Hematopoietic multipotent progenitor cell treated with erythropoietin and hydrocortisone succinate and interleukin-3 and kit ligand, for 8 days (in vitro differentiated cells): ENCODE results near the gene SLC7A8.
A peak's percentile ranks its signal among the peaks of the same experiment; 100 is the strongest.
"Not testable (repeated sequence)": the region's sequence is repeated elsewhere in the genome, so short reads cannot be mapped to it uniquely, and the experiment has no call there.

ENCODE experiments used
- DNase-seq: peaks from one replicate; pipeline ENCODE4 v3.0.0-alpha.2; 2015

The SLC7A8 gene

DNA sequence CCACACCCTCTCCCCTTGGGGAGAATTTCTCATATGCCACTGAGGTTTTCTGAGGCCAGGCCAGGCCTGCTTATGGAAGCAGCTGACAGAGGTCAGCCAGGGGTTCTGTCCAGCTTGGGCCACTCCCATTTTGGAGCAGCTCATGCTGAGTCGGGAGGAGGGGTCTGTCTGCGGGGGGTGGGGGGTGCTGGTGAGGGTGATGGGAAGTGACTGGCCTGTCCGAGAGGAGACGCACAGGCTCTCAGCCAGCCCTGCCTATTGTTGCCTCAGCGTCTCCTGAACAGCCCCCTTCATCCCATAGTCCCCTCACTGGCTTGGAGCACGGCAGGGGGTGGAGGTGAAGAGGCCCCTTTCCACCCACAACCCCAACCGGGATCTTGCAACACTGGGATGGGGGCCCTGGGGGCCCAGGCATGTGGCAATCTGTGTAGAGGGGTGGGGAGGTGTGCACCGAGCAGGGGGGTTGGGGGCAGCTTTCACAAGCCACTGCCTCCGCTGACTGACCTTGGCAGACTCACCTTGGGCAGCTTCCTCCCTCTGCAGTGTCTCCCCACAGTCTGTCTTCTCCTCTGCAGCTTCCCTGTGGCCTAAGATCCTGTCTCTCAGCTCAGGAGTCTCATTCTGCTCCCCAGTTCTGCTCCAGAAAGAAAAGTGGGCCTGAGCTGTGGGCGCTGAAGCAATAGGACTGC, 69.9 kb downstream of the SLC7A8 start:
- DNase-seq: no peak

DNA sequence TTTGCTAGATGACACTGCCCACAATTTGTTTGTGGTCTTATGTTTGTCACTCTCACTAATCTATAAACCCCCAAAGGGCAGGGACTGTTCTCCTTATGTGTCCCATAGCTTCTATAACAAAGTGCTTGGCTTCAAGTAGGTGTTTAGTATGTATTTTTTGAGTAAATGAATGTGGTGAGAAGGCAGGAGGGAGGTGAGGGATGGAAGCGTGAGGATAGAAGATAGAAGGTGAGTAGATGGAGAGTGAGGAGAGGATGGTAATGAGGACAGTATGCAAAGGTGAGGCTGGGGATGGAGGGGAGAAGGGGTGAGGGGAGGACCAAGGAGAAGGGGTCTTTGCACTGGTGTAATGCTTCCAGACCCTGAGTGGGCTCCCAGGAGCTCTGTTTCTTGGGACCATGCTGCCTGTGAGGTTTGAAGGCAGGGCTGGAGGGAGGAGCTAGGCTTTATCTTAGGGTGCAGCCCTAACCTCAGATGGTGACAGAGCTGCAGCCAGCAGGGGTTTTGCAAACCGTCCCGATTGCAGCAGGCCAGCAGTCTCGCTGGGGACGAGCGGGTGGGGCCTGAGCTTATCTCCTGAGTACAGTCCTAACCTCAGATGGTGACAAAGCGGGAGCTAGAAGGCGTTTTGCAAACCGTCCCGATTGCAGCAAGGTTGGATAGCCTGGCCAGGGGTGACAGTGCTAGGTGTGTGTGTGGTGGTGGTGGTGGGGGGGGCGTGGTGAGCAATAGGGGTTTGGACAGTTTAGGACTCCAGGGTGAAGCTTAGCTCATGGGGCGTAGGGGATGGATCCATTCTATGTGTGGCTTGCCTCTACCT, 70.9 kb downstream of the SLC7A8 start:
- peak; percentile 97 for DNase-seq

DNA sequence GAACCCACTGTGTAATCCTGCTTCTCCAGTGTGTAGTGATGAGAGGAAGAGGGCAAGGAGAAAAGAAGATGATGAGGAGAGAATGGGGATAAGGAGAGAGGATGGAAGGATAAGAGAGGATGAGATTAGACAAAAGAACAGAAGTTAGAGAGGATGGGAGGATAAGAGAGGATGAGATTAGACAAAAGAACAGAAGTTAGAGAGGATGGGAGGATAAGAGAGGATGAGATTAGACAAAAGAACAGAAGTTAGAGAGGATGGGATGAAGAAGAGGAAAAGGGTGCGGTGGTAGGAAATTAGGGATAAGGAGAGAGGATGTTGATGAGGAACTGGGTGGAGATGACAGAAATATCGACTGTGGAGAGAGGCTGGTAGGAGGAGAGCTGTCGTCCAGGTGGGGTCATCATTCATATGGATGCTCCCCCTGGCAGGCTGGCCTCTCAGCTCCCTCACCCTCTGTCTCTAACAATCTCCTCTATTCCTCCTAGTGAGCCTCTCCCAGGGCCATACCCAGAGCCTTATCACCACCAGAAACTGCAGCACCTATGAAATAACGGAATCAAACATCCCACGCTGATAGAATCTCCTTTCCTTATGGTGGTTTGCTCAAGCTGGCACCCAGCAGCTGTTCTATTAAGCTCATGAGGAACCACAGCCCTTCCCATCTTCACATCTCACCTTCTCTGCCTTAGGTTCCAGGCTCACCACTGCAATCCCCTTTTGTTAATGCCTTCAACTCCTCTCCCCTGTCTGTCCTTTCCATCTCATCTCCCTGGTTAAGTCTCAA, 72.7 kb downstream of the SLC7A8 start:
- DNase-seq: peak; percentile 45

DNA sequence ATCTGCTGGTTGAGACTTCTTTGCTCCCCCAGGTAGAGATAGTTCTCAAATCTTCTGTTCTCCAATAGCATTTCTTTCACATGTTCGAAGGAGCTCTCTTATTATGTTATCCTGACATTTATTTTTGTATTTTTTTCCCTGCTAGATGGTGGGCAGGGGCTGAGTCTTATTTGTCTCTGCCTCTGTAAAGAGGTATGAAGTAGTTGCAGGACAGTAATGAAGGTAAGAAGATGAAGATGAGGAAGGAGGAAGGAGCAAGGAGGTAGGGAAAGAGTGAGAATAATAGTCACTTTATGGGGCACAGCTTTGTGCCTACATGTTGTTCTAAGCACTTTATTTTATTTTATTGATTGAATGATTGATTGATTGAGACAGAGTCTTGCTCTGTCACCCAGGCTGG, 73.7 kb downstream of the SLC7A8 start:
- no peak for DNase-seq

DNA sequence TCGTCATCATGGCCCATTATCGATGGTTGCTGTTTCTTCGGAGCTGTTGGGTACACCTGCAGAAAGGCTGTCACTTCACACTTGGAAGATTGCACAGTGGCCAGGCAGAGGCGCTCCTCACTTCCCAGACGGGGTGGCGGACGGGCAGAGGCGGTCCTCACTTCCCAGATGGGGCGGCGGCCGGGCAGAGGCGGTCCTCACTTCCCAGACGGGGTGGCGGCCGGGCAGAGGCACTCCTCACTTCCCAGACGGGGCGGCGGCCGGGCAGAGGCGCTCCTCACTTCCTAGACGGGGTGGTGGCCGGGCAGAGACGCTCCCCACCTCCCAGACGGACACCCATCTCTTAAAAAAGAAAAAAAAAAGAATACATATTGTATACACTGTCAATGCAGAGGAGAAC, 75.3 kb downstream of the SLC7A8 start:
- not testable (repeated sequence) for DNase-seq

DNA sequence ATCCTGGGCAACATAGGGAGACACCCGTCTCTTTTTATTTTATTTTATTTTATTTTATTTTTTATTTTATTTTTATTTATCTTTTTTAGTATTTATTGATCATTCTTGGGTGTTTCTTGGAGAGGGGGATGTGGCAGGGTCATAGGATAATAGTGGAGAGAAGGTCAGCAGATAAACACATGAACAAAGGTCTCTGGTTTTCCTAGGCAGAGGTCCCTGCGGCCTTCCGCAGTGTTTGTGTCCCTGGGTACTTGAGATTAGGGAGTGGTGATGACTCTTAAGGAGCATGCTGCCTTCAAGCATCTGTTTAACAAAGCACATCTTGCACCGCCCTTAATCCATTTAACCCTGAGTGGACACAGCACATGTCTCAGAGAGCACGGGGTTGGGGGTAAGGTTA, 75.8 kb downstream of the SLC7A8 start:
- not testable (repeated sequence) for DNase-seq

DNA sequence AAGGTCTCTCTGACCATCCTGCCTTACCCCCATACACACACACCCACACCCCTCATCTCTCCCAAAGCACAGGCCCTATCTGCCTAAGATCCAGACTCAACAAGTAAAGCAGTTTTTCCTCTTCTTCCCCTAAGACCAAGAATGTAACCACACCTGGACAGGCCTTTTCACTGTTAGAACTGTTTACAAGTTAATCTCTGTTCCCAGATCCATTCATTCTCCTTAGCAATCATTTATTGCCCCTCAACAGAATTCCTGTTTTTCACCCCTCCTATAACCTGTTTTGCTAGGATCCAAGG, 76.8 kb downstream of the SLC7A8 start:
- DNase-seq: no peak

DNA sequence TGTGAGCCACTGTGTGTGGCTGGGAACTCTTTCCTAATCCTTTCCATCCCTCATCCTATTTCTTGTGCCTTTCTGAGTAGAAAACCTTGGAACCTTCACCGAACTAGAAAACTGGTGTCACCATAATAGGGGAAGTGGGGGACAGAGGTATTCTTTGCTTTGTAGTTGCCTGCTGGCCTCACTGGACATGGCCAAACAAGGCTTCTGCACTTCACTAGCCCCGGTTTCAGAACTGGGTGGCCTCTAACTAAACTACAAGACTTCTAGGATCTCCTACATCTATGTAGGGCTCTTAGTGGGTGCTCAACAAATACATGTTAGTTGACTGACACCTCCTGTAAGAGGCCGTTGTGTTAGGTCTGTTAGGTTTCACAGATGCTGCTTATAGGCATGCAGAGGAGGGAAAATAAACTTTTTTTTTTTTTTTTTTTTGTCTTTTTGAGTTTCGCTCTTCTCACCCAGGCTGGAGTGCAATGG, 78.1 kb downstream of the SLC7A8 start:
- no peak for DNase-seq

DNA sequence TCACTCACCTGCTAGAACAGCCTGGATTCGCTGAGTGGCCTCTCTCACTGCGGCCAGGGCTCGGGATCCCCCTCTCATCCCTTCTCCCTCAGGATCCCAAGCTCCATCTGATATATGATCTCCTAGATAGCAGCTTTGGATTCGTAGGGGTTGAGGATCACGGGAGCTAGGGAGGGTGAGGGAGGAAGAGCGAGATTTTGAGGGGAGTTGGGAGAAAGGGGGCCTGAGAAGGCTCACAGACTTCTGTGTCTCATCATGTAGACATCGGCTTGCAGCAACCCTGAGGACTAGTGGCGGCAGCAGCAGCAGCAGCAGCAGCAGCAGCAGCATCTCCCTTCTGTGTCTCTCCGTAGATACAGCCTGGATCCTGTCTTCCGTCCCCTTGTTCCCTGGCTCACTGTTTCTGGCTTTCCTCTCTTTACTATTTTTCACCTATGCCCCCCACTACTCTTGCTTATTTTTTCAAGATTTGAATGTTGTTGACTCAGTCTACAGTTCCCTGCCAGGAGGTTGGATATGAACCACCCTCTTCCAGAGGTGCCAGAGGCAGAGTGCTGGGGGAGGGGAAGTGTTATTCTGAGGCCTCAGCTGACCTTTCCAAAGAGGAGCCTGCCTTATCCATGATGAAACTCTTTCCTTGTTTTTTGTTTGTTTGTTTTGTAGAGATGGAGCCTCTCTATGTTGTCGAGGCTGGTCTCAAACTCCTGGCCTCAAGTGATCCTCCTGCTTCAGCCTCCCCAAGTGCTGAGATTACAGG, 78.7 kb downstream of the SLC7A8 start, which contains the start of gene CIROP:
Gene CIROP (minus strand): TSS at position 399 of the 757 bp plus-strand sequence. CDS start 69 bp downstream, at position 330.
- DNase-seq: no peak

DNA sequence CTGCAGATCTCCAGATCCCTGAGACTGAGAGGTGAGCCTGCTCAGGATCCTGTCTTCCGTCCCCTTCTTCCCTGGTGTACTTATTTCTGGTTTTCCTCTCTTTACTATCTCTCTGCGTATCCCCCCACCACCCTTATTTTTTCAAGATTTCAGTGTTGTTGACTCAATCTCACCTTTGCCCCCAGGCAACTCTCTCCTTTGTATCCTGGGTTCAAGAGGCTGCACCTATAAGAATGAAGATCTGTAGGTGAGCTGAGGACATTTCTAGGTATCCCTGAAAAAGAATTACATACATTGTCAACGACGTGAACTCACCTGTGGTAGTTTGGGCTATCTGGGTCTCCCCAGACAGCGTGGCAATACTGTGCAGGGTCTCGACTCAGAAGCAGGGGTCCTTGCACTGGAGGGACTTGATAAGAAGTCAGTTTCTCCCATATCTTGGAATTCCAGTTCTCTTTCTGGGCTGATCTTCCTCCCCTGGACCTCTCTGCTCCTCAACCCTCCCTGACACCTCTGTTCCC, 79.3 kb downstream of the SLC7A8 start:
- DNase-seq: no peak

DNA sequence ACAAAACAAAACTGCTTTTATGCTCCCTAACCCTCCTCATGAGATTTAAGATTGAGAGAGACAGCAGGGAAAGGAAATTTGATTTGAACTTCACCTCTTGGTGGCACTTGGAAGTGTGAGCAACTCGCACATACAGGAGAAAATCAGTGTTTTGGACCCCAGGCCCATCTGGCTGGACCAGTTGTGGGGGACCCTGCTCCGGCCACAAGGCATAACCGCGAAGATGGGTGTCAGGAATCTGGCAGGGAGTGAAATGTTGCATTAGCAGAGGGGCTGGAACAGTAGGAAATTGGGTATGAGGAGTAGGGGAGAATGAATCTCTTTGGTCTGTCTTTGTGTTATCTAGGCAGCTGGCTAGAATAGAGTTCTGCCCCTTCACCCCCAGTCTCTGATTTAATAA, 79.9 kb downstream of the SLC7A8 start:
- no peak for DNase-seq

DNA sequence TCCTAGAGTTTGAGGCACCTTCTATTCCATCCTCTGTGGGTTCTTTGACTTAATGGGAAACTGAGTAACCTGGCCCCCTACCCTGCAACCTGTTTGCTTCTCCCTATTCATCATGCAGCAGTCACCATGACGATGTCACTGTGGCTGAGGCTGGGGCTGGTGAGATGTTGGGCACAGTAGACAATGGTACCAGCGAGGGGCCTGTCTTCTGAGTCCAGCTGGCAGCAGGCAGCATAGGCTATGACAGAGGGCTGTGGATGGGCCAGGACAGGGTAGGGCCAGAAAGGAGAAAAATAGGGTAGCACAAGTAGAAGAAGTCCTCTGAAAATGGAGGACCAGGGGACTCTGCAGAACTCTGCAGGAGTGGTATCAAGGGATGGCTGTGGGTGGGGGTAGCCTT, 80.7 kb downstream of the SLC7A8 start:
- DNase-seq: no peak

DNA sequence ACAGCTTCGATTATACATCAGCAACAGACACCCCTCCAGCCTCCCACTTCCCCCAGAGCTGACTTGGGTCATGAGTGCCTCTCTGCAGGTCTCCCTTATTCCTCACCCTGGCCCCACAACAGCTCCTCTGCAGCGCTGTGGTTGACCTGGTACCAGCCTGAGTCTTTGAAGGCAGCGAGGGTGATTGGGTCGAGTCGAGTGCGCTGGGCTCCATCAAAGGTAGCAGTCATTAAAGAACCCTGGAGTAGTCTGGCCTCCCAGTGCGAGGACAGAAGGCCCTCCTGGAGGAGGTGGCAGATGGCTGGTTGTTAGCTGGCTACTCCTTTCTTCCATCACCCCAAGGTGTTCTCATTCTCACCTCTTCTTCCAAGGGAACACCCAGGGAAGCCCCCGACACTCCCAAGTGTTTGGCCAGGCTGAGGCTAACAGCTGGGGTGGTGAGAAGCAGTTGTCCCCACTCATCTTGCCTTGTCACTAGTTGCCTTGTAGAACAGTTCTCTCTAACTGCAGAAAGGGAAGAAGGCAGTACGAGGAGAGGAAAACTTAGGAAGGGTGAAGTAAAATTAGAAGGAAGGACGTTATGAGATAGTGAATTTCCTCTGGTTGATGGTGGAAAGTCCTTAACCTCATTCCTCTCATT, 81.4 kb downstream of the SLC7A8 start:
- DNase-seq: no peak

DNA sequence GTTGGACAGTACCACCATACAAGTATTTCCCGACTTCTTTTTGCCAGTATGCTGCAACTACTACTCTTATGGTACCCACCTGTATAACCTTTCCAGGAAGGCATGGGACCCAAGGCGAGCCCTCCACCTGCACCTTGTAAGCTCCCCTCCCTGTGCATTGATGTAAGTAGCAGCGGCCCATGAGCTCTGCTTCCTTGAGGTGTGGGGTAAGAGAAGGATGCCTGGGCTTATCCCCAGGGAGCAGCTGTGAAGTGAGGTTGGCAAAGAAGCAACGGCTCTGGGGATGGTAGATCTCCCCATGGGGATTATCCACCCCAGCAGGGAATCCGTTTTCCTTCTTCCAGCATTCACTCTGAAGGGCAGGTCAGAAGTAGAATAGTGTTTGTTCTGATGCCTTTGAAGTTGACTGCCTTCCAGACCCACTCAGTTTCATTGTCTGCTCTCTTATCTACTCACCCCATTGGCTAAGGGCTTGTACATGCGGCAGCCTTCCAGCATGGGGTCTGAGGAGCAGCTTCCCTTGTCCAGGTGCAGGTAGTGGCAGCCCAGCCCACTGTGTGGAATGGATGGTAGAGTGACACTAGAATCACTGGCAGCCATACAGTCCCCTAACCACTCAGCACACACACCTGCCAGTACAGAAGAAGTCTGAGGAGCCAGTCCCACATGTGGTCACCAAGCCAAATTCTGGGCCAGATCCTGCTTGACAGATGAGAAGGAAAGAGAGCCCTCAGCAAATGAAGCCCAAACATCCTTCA, 82.1 kb downstream of the SLC7A8 start:
- DNase-seq: no peak

DNA sequence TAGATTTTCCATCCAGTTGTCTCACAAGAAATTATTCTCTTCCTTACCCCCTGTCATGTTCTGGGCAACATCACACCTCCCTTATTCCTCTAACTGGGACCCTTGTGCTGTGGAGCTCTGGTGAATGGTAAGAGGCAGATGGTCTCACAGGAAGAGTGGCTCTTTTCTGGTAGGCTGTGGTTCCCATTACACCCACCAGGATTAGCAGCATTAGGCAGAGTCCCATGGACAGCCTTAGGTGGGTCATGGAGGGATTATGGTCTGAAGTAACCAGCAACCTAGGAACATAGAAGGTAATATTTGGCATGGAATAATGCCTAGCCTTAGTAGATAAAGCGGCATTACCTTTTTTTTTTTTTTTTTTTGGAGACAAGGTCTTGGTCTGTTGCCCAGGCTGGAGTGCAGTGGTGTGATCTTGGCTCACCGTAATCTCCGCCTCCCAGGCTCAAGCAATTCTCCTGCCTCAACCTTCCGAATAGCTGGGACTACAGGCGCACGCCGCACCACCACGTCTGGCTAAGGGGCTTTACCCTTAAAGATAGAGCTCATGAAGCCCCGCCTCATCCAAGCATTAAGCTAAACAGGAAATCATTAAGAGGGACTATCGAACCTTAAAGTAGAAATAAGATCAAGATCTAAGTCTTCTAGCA, 84.1 kb downstream of the SLC7A8 start:
- DNase-seq: peak; percentile 57

DNA sequence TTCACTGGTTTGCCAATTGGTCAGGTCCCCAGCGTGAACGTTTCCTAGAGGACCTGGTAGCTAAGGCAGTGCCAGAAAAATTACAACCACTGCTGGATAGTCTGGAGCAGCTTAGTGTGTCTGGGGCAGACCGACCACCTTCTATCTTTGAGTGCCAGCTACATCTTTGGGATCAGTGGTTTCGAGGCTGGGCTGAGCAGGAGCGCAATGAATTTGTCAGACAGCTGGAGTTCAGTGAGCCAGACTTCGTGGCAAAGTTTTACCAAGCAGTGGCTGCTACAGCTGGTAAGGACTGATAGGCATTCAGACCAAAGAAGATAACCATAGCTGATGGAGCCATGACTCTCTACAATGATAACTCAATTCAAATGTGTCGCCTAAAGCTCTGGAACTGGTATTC, 85.7 kb downstream of the SLC7A8 start:
- peak; percentile 96 for DNase-seq

DNA sequence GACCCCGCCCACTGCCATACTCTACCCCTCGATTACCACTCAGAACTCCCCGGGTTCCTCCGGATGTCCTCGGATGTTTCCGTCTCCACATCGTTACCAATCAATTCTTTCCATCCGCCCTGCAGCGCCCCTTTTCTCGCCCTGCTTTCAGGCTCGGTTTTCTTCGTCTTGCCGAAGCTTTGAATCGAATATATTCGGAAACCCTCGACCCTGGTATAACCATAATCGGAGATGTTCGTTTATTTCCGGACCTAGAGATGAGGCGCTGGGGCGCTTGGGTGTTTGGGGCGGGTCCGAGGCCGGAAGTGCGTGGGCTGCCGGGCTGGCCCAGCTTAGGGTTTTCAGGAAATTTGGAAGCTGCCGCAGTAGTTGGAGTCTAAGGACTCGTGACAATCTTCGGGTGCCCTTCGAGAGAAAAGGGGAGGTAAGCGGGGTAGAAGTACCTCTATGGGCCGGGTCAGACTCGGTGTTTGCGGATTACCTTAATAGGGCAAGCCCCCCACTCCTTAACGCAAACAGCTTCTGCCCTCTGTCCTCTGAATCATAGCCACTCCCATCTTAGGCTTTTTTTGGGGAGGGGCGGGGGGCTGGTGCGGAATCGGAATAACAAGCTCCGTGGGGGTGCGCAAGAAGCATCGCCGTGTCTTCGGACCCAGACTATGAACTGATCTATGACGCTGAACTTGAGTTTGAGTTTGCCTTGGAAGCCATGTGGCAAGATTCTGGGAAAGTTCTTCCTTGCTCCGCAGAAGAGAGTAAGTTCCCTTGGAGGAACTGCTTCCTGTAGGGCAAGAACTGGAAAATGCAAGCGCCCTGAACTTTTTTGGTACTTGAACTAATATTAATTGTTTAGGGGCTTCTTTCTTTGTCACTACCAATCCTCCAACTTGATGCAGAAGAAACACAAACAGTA, 88.0 kb downstream of the SLC7A8 start, which contains the start of gene C14orf119:
Gene C14orf119 (plus strand): TSS at position 310 of the 913 bp plus-strand sequence. CDS start 2,154 bp downstream, outside the sequence.
- DNase-seq: peak; percentile 100

DNA sequence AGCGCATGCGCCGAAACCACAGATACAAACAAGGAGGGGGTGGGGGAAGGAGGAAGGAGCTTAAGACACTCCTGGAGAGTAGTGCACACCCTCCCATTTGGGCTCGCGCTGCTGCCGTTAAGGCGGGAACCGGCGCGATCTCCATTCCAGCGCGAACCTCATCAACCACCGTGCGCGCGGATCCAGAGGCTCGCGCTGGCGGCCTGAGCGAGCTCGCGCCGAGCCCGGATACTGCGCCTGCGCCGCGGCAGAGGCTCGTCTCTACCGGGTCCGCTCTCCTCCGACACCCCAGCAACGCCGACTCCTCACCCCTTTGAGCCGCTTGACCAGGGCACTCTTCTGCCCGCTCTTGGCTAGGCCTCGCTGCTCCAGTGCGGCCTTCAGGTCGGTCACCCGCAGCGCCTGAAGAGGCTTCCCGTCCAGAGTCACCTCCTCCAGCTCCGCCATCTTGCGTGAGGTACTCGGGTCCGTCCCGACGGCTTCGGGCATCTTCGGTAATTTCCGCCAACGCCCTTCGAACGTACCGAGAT, 88.7 kb downstream of the SLC7A8 start, which contains the start of gene ACIN1:
Gene ACIN1 (minus strand): TSS at position 471 of the 530 bp plus-strand sequence. CDS start 24 bp downstream, at position 447.
- DNase-seq: peak; percentile 90
